SK-N-SH (cell line): ENCODE measurements around the gene USHBP1. TPM values are rescaled to one million over a fixed set of nuclear protein-coding genes. Genes with fewer than 3 reads are reported as not detected.
A peak's percentile ranks its signal among the peaks of the same experiment; 100 is the strongest.

Experiments
- CTCF ChIA-PET: fragments of 300-600, 350-600 bp; formaldehyde crosslinking; extraction: SDS; loops from one replicate; lab custom pipeline; 2021; lab: Yijun Ruan, JAX
- POLR2A ChIA-PET: fragments of 350-600 bp; sonication (Branson Sonifier 250); formaldehyde crosslinking; extraction: SDS; loops from one replicate; lab custom pipeline; 2020; ENCODE audit warnings: antibody characterized with exemption, inconsistent platforms; lab: Yijun Ruan, JAX
- DNase-seq: peaks from one replicate; pipeline ENCODE4 v3.0.0; 2012
- H2AFZ ChIP-seq: fragments of 200-600 bp; sonication (generic); 2 replicates; pipeline ENCODE4 v1.8.1; 2016; ENCODE audit warnings: antibody characterized with exemption, mild to moderate bottlenecking, low read depth
- H3F3A ChIP-seq: fragments of 200-600 bp; sonication (generic); replicated peaks from 2 replicates; pipeline ENCODE3; 2016; ENCODE audit warnings: antibody characterized with exemption, mild to moderate bottlenecking; ENCODE audit not compliant: insufficient read depth
- H3K27ac ChIP-seq, 2 experiments: fragments of 200-500 bp in 1 of 2; fragments of 200-600 bp in 1 of 2; sonication (Bioruptor generic) in 1 of 2; sonication (generic), shearing (Covaris generic) in 1 of 2; 2 replicates each; pipeline versions ENCODE4 v1.5.1 to v1.6.1; 2014 to 2016; ENCODE audit warnings: low read depth in 2 of 2, inconsistent platforms in 1 of 2, low read length in 1 of 2, mild to moderate bottlenecking in 1 of 2, mixed read lengths in 1 of 2
- H3K27me3 ChIP-seq: fragments of 200-600 bp; sonication (generic), shearing (Covaris generic); 2 replicates; pipeline ENCODE4 v1.6.1; 2016; ENCODE audit warnings: mixed run types; ENCODE audit not compliant: insufficient read depth
- H3K36me3 ChIP-seq, 2 experiments: fragments of 200-500 bp in 1 of 2; fragments of 200-600 bp in 1 of 2; sonication (Bioruptor generic) in 1 of 2; sonication (generic) in 1 of 2; replicated peaks in 1 of 2; 2 replicates each; pipeline versions ENCODE3 to v1.5.1; 2014 to 2016; ENCODE audit warnings: low read length in 1 of 2, mild to moderate bottlenecking in 1 of 2; ENCODE audit not compliant: insufficient read depth in 2 of 2, control insufficient read depth in 1 of 2
- H3K4me1 ChIP-seq, 2 experiments: fragments of 200-500 bp in 1 of 2; fragments of 200-600 bp in 1 of 2; sonication (Bioruptor generic) in 1 of 2; sonication (generic), shearing (Covaris generic) in 1 of 2; 2 replicates each; pipeline versions ENCODE4 v1.5.1 to v1.6.1; 2014 to 2016; ENCODE audit warnings: low read depth in 1 of 2, low read length in 1 of 2, mixed run types in 1 of 2; ENCODE audit not compliant: insufficient read depth in 2 of 2, control insufficient read depth in 1 of 2
- H3K4me2 ChIP-seq: fragments of 200-600 bp; sonication (generic), shearing (Covaris generic); 2 replicates; pipeline ENCODE4 v1.6.1; 2017; ENCODE audit warnings: mixed run types
- H3K4me3 ChIP-seq, 2 experiments: fragments of 200-500 bp in 1 of 2; fragments of 200-600 bp in 1 of 2; sonication (Bioruptor generic) in 1 of 2; sonication (generic), shearing (Covaris generic) in 1 of 2; 2 replicates each; pipeline versions ENCODE4 v1.5.1 to v1.8.1; 2014 to 2016; ENCODE audit warnings: low read depth in 2 of 2, inconsistent platforms in 1 of 2, low read length in 1 of 2, mild to moderate bottlenecking in 1 of 2, mixed read lengths in 1 of 2, moderate library complexity in 1 of 2
- H3K79me2 ChIP-seq: fragments of 200-600 bp; sonication (generic); 2 replicates; pipeline ENCODE4 v1.8.1; 2017; ENCODE audit warnings: mild to moderate bottlenecking; ENCODE audit not compliant: insufficient read depth
- H3K9ac ChIP-seq: fragments of 200-600 bp; sonication (generic); 2 replicates; pipeline ENCODE4 v1.6.1; 2017; ENCODE audit warnings: mixed run types
- H3K9me2 ChIP-seq: fragments of 200-600 bp; sonication (generic); 2 replicates; pipeline ENCODE4 v1.6.1; 2017; ENCODE audit warnings: mixed run types
- H3K9me3 ChIP-seq: fragments of 200-600 bp; sonication (generic); 2 replicates; pipeline ENCODE4 v1.6.1; 2017; ENCODE audit warnings: mixed run types, mild to moderate bottlenecking, moderate library complexity
- H4K20me1 ChIP-seq: fragments of 200-600 bp; sonication (generic); 2 replicates; pipeline ENCODE4 v1.6.1; 2017; ENCODE audit warnings: mild to moderate bottlenecking, mixed run types; ENCODE audit not compliant: insufficient read depth
- EP300 ChIP-seq, 2 experiments: IDR thresholded peaks; 2 replicates each; pipeline versions ENCODE4 v1.4.0 to v1.6.1; 2012; ENCODE audit warnings: borderline replicate concordance in 1 of 2, low read depth in 1 of 2, low read length in 1 of 2
- EZH2phosphoT487 ChIP-seq: fragments of 200-600 bp; sonication (generic); IDR thresholded peaks from 2 replicates; pipeline ENCODE4 v1.6.1; 2017; ENCODE audit warnings: low read depth, mixed run types, mild to moderate bottlenecking, antibody characterized with exemption, moderate library complexity, borderline replicate concordance
- FOSL2 ChIP-seq: IDR thresholded peaks from 2 replicates; pipeline ENCODE4 v1.4.0; 2012; ENCODE audit warnings: low read depth, mild to moderate bottlenecking, moderate library complexity, borderline replicate concordance
- FOXM1 ChIP-seq: IDR thresholded peaks from 2 replicates; pipeline ENCODE4 v1.4.0; 2012; ENCODE audit warnings: low read depth, mild to moderate bottlenecking
- GATA2 ChIP-seq: sonication (generic); formaldehyde crosslinking; IDR thresholded peaks from 2 replicates; pipeline ENCODE4 v1.5.0; 2020; ENCODE audit warnings: mild to moderate bottlenecking, missing genetic modification reagents
- MXI1 ChIP-seq: IDR thresholded peaks from 2 replicates; pipeline ENCODE4 v1.6.1; 2012; ENCODE audit warnings: mild to moderate bottlenecking, low read depth, low read length, improper control_type of control experiment
- NFIC ChIP-seq: IDR thresholded peaks from 2 replicates; pipeline ENCODE4 v1.4.0; 2012; ENCODE audit warnings: borderline replicate concordance
- RXRA ChIP-seq: IDR thresholded peaks from 2 replicates; pipeline ENCODE4 v1.4.0; 2012; ENCODE audit warnings: low read depth, mild to moderate bottlenecking, borderline replicate concordance
- WGBS: methylation state at CpG from one replicate; pipeline ENCODE4 v1.1.6; 2017; ENCODE audit warnings: low lambda C conversion rate; 5-methylcytosine and 5-hydroxymethylcytosine counted together
- polyA plus RNA-seq, 3 experiments: library from polyadenylated mRNA; depleted of rRNA; stranded (reverse); fragments of >200 nt; gene quantifications; 2 replicates each; pipeline ENCODE4 v1.2.3, GENCODE V29; 2012
- TF ChIP-seq, protein P1 (sequence below): fragments of 150-350 bp; IDR thresholded peaks from 2 replicates; pipeline ENCODE4 v1.6.1; 2016; ENCODE audit warnings: mild to moderate bottlenecking, low read depth, low read length

Gene USHBP1
- polyA plus RNA-seq, 1 of the 3 experiments (the other 2 are of a cell fraction) = 0.03 TPM

DNA sequence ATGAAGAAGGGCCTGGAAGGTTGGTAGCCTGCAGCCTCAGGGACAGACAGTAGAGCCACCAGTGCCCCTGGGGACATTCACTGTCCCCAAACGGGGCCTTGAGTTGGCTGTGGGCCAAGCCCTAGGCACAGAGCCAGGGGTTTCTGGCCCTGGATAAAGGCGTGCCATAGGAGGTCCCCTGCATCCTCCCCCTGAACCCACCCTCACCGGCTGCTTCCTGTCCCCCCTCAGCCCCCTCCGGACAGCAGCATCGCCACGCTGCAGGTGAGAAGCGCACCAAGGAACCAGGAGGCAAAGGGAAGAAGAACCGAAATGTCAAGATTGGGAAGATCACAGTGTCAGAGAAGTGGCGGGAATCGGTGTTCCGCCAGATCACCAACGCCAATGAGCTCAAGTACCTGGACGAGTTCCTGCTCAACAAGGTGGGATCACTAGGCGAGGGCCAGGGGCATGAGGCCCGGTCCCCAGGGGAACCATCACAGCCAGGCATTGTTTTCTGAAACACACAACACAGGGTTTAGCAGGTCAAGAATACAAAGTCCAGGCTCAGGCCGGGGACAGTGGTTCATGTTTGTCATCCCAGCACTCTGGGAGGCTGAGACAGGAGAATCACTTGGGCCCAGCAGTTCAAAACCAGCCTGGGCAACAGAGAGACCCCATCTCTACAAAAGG lies 64.0 kb downstream of the USHBP1 start:
- H3K36me3 ChIP-seq = peaks cover 12 to 29% of the 10 kb centered on the region in 2 experiments
- POLR2A ChIA-PET = no interaction called here
- DNase-seq = peak; percentile 49

More for the DNA sequence above, 64.0 kb downstream of the USHBP1 start:
- Histone ChIP-seq H4K20me1 (no peaks in the 10 kb centered on the region), H3K4me2 (no peak overlapping the region), H3K4me3 (no peak overlapping the region), H3K9me3 (no peaks in the 10 kb centered on the region), H3K9me2 (no peaks in the 10 kb centered on the region), H3F3A (no peaks in the 10 kb centered on the region), H2AFZ (no peak overlapping the region), H3K27ac (no peak overlapping the region), H3K27me3 (no peaks in the 10 kb centered on the region), H3K9ac (no peak overlapping the region), H3K79me2 (no peaks in the 10 kb centered on the region), H3K4me1 (no peaks in the 10 kb centered on the region)
- no peak for TF ChIP-seq MXI1
- TF ChIP-seq, protein P1, sequence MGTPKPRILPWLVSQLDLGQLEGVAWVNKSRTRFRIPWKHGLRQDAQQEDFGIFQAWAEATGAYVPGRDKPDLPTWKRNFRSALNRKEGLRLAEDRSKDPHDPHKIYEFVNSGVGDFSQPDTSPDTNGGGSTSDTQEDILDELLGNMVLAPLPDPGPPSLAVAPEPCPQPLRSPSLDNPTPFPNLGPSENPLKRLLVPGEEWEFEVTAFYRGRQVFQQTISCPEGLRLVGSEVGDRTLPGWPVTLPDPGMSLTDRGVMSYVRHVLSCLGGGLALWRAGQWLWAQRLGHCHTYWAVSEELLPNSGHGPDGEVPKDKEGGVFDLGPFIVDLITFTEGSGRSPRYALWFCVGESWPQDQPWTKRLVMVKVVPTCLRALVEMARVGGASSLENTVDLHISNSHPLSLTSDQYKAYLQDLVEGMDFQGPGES = no peak
- no peak for TF ChIP-seq RXRA
- no peak for TF ChIP-seq GATA2
- no peak for TF ChIP-seq FOXM1
- TF ChIP-seq NFIC = no peak
- no peak for TF ChIP-seq FOSL2
- no peak for TF ChIP-seq EZH2phosphoT487
- no peak for TF ChIP-seq EP300 (IDR thresholded peaks at IDR 0.05; ENCODE audit: borderline replicate concordance in 1 of 2, low read depth in 1 of 2, low read length in 1 of 2)
- 88% methylated on average over 16 of the region's 16 CpGs for WGBS
- CTCF ChIA-PET = interaction anchor here (0.9 to 2.2 kb wide), 3 partner anchors 15 to 131 kb away, joined by 3 to 9 read pairs (median 3); no protein-coding TSS in a partner anchor

Other genes starting within 250 kb of the USHBP1 start
- gene CPAMD8, start 237.9 kb downstream of the USHBP1 start, polyA plus RNA-seq (2012; rRNA removed) = 1.0 and 1.2 TPM in 2 replicates
- gene HAUS8, start 189.3 kb downstream of the USHBP1 start, polyA plus RNA-seq (2012; rRNA removed) = 7.4 and 9.6 TPM in 2 replicates
- gene MYO9B, start 189.0 kb downstream of the USHBP1 start, polyA plus RNA-seq (2012; rRNA removed) = 28.4 and 37.6 TPM in 2 replicates
- gene USE1, start 49.4 kb downstream of the USHBP1 start, polyA plus RNA-seq (2012; rRNA removed) = 63.9 and 81.8 TPM in 2 replicates
- 9.1 and 9.8 TPM in 2 replicates for gene OCEL1, start 38.5 kb downstream of the USHBP1 start, polyA plus RNA-seq (2012; rRNA removed)
- gene NR2F6, start 18.8 kb downstream of the USHBP1 start, polyA plus RNA-seq (2012; rRNA removed) = 31.7 and 37.3 TPM in 2 replicates
- gene BABAM1, start 2.7 kb upstream of the USHBP1 start, polyA plus RNA-seq (2012; rRNA removed) = 192 TPM in 2 replicates
- 2.2 and 2.6 TPM in 2 replicates for gene ANKLE1, start 17.2 kb upstream of the USHBP1 start, polyA plus RNA-seq (2012; rRNA removed)
- gene ABHD8, start 38.7 kb upstream of the USHBP1 start, polyA plus RNA-seq (2012; rRNA removed) = 10.6 and 11.1 TPM in 2 replicates
- gene MRPL34, start 41.1 kb upstream of the USHBP1 start, polyA plus RNA-seq (2012; rRNA removed) = 61.4 and 72.9 TPM in 2 replicates
- 112 and 135 TPM in 2 replicates for gene DDA1, start 44.8 kb upstream of the USHBP1 start, polyA plus RNA-seq (2012; rRNA removed)
- gene ANO8, start 70.1 kb upstream of the USHBP1 start, polyA plus RNA-seq (2012; rRNA removed) = 5.0 and 7.8 TPM in 2 replicates
- gene GTPBP3, start 72.8 kb upstream of the USHBP1 start, polyA plus RNA-seq (2012; rRNA removed) = 21.6 and 22.4 TPM in 2 replicates
- gene PLVAP, start 112.6 kb upstream of the USHBP1 start, polyA plus RNA-seq (2012; rRNA removed) = not detected in 2 replicates
- not detected in 2 replicates for gene CCDC194, start 129.5 kb upstream of the USHBP1 start, polyA plus RNA-seq (2012; rRNA removed)
- gene BST2, start 140.9 kb upstream of the USHBP1 start, polyA plus RNA-seq (2012; rRNA removed) = 5.7 and 5.9 TPM in 2 replicates
- 63.0 and 63.9 TPM in 2 replicates for gene MVB12A, start 155.3 kb upstream of the USHBP1 start, polyA plus RNA-seq (2012; rRNA removed)
- gene TMEM221, start 183.9 kb upstream of the USHBP1 start, polyA plus RNA-seq (2012; rRNA removed) = 0.41 and 0.62 TPM in 2 replicates
- not detected in 2 replicates for gene NXNL1, start 196.2 kb upstream of the USHBP1 start, polyA plus RNA-seq (2012; rRNA removed)
- 15.0 and 16.8 TPM in 2 replicates for gene SLC27A1, start 205.8 kb upstream of the USHBP1 start, polyA plus RNA-seq (2012; rRNA removed)
- 59.9 and 73.3 TPM in 2 replicates for gene PGLS, start 246.9 kb upstream of the USHBP1 start, polyA plus RNA-seq (2012; rRNA removed)